ENCODE data around the gene CD37.

- TF ChIP-seq CTCF (IDR thresholded peaks at IDR 0.05) (no peak), POLR2A (IDR thresholded peaks at IDR 0.05) (no peak)
These were observed 20.1 kb upstream of the CD37 start for GRCh38 chr19:49315111-49315510.
